SK-N-SH treated with all-trans-retinoic acid at 6 μM for 48 hours (cell line): ENCODE data around the gene RRBP1.

Experiments used
- ATAC-seq: fragments of 200-7000 bp; cut with Tn5 transposase; 3 replicates; pipeline ENCODE4 v1.9.1; 2020; ENCODE audit warnings: mild to moderate bottlenecking, moderate library complexity
- ARNTL ChIP-seq: fragments of 450-650 bp; formaldehyde crosslinking; IDR thresholded peaks from 2 replicates; pipeline ENCODE4 v1.5.0; 2020; ENCODE audit warnings: low read depth, mild to moderate bottlenecking, moderate library complexity, borderline replicate concordance
- BACH2 ChIP-seq: fragments of 250-450 bp; sonication (Bioruptor Pico); IDR thresholded peaks from 2 replicates; pipeline ENCODE4 v1.9.0; 2021; ENCODE audit warnings: mild to moderate bottlenecking, borderline replicate concordance
- CREB5 ChIP-seq: fragments of 250-450 bp; sonication (Bioruptor Pico); IDR thresholded peaks from 2 replicates; pipeline ENCODE4 v1.5.1; 2020; ENCODE audit warnings: low read depth, mild to moderate bottlenecking, moderate library complexity
- CSDC2 ChIP-seq: fragments of 250-450 bp; sonication (Bioruptor Pico); IDR thresholded peaks from 2 replicates; pipeline ENCODE4 v1.5.0; 2020; ENCODE audit warnings: mild to moderate bottlenecking, moderate library complexity
- CSRNP3 ChIP-seq: fragments of 250-450 bp; sonication (Bioruptor Pico); IDR thresholded peaks from 2 replicates; pipeline ENCODE4 v1.5.1; 2021; ENCODE audit warnings: mild to moderate bottlenecking, moderate library complexity
- ESRRG ChIP-seq: fragments of 250-450 bp; sonication (Bioruptor Pico); IDR thresholded peaks from 2 replicates; pipeline ENCODE4 v1.6.1; 2021; ENCODE audit warnings: mild to moderate bottlenecking
- GLIS3 ChIP-seq: fragments of 250-450 bp; sonication (Bioruptor Pico); IDR thresholded peaks from 2 replicates; pipeline ENCODE4 v1.5.0; 2020; ENCODE audit warnings: mild to moderate bottlenecking, moderate library complexity
- ISL1 ChIP-seq: fragments of 250-450 bp; sonication (Bioruptor Pico); IDR thresholded peaks from 2 replicates; pipeline ENCODE4 v2.1.2; 2022; ENCODE audit warnings: mild to moderate bottlenecking, moderate library complexity
- OSR1 ChIP-seq: fragments of 250-450 bp; sonication (Bioruptor Pico); IDR thresholded peaks from 2 replicates; pipeline ENCODE4 v1.8.0; 2022; ENCODE audit warnings: moderate library complexity, mild to moderate bottlenecking, inconsistent platforms
- PATZ1 ChIP-seq: fragments of 250-450 bp; sonication (Bioruptor Pico); IDR thresholded peaks from 2 replicates; pipeline ENCODE4 v1.8.0; 2020; ENCODE audit warnings: mild to moderate bottlenecking, moderate library complexity, borderline replicate concordance
- PPARA ChIP-seq: fragments of 250-450 bp; sonication (Bioruptor Pico); IDR thresholded peaks from 2 replicates; pipeline ENCODE4 v1.5.0; 2020; ENCODE audit warnings: mild to moderate bottlenecking, borderline replicate concordance
- RARB ChIP-seq: fragments of 250-450 bp; sonication (Bioruptor Pico); IDR thresholded peaks from 2 replicates; pipeline ENCODE4 v1.8.0; 2021; ENCODE audit warnings: mild to moderate bottlenecking, moderate library complexity
- SNAI2 ChIP-seq: fragments of 250-450 bp; sonication (Bioruptor Pico); IDR thresholded peaks from 2 replicates; pipeline ENCODE4 v1.5.0; 2020; ENCODE audit warnings: mild to moderate bottlenecking, moderate library complexity
- TCF4 ChIP-seq: fragments of 250-450 bp; sonication (Bioruptor Pico); IDR thresholded peaks from 2 replicates; pipeline ENCODE4 v1.8.0; 2021; ENCODE audit warnings: mild to moderate bottlenecking, moderate library complexity, borderline replicate concordance
- TOX ChIP-seq: fragments of 250-450 bp; sonication (Bioruptor Pico); IDR thresholded peaks from 2 replicates; pipeline ENCODE4 v1.8.0; 2021; ENCODE audit warnings: mild to moderate bottlenecking, moderate library complexity, borderline replicate concordance
- TSHZ2 ChIP-seq: fragments of 250-450 bp; sonication (Bioruptor Pico); IDR thresholded peaks from 2 replicates; pipeline ENCODE4 v1.5.0; 2020; ENCODE audit warnings: mild to moderate bottlenecking, moderate library complexity
- ZC3H10 ChIP-seq: fragments of 250-450 bp; sonication (Bioruptor Pico); IDR thresholded peaks from 2 replicates; pipeline ENCODE4 v1.5.1; 2021; ENCODE audit warnings: mild to moderate bottlenecking, moderate library complexity
- ZFP3 ChIP-seq: fragments of 250-450 bp; sonication (Bioruptor Pico); IDR thresholded peaks from 2 replicates; pipeline ENCODE4 v1.5.0; 2020; ENCODE audit warnings: mild to moderate bottlenecking, moderate library complexity
- ZFP30 ChIP-seq: fragments of 450-650 bp; formaldehyde crosslinking; IDR thresholded peaks from 2 replicates; pipeline ENCODE4 v1.5.0; 2022; ENCODE audit warnings: mild to moderate bottlenecking, moderate library complexity
- ZNF565 ChIP-seq: fragments of 450-650 bp; formaldehyde crosslinking; conservative IDR thresholded peaks from 2 replicates; pipeline ENCODE4 v1.5.0; 2020; ENCODE audit warnings: low read depth, mild to moderate bottlenecking, moderate library complexity
- ZNF70 ChIP-seq: fragments of 450-650 bp; formaldehyde crosslinking; IDR thresholded peaks from 2 replicates; pipeline ENCODE4 v1.5.0; 2020; ENCODE audit warnings: mild to moderate bottlenecking, moderate library complexity

Gene RRBP1

GRCh38 chr20:17630151-17630805 lies 51.8 kb downstream of the RRBP1 start:
- ATAC-seq = no peak
- no peak for TF ChIP-seq CSRNP3
- no peak for TF ChIP-seq OSR1 (CRISPR knock-in tag)
- TF ChIP-seq ZNF70 (CRISPR knock-in tag) = no peak
- no peak for TF ChIP-seq ARNTL (CRISPR knock-in tag)
- TF ChIP-seq TCF4 (CRISPR knock-in tag) = no peak
- no peak for TF ChIP-seq CSDC2 (CRISPR knock-in tag)
- TF ChIP-seq TSHZ2 (CRISPR knock-in tag) = no peak
- TF ChIP-seq ZFP3 (CRISPR knock-in tag) = no peak
- TF ChIP-seq ESRRG (CRISPR knock-in tag) = no peak
- TF ChIP-seq ZC3H10 (CRISPR knock-in tag) = no peak
- no peak for TF ChIP-seq TOX
- TF ChIP-seq ZFP30 (CRISPR knock-in tag) = no peak
- no peak for TF ChIP-seq PPARA
- TF ChIP-seq SNAI2 (CRISPR knock-in tag) = no peak
- TF ChIP-seq GLIS3 (CRISPR knock-in tag) = no peak
- TF ChIP-seq RARB (CRISPR knock-in tag) = no peak
- TF ChIP-seq BACH2 (CRISPR knock-in tag) = no peak
- no peak for TF ChIP-seq ZNF565 (CRISPR knock-in tag)
- TF ChIP-seq ISL1 (CRISPR knock-in tag) = no peak

GRCh38 chr20:17629678-17630089 lies 52.4 kb downstream of the RRBP1 start:
- TF ChIP-seq ZNF565 (CRISPR knock-in tag) (no peak), PPARA (no peak), CSDC2 (CRISPR knock-in tag) (no peak), ISL1 (CRISPR knock-in tag) (no peak), PATZ1 (CRISPR knock-in tag) (no peak), BACH2 (CRISPR knock-in tag) (no peak), TCF4 (CRISPR knock-in tag) (no peak), GLIS3 (CRISPR knock-in tag) (no peak), ZFP3 (CRISPR knock-in tag) (no peak), OSR1 (CRISPR knock-in tag) (no peak), ZC3H10 (CRISPR knock-in tag) (no peak), TSHZ2 (CRISPR knock-in tag) (no peak), RARB (CRISPR knock-in tag) (no peak), ZFP30 (CRISPR knock-in tag) (no peak), ZNF70 (CRISPR knock-in tag) (no peak), CREB5 (CRISPR knock-in tag) (no peak), TOX (no peak)
- no peak for ATAC-seq
